H4 (cell line): ENCODE results near the gene RETREG2. TPM values are rescaled to one million over a fixed set of nuclear protein-coding genes. Genes with fewer than 3 reads are reported as not detected.
A peak's percentile ranks its signal among the peaks of the same experiment; 100 is the strongest.

Experiments used
- DNase-seq: peaks from one replicate; pipeline ENCODE4 v3.0.0-alpha.2; 2015; ENCODE audit warnings: low spot score
- total RNA-seq: library from RNA; depleted of rRNA; stranded (reverse); fragments of >200 nt; shearing (Covaris generic); gene quantifications from 2 replicates; pipeline ENCODE4 v1.2.3, GENCODE V29; 2014; rRNA removed

Gene RETREG2, protein sequence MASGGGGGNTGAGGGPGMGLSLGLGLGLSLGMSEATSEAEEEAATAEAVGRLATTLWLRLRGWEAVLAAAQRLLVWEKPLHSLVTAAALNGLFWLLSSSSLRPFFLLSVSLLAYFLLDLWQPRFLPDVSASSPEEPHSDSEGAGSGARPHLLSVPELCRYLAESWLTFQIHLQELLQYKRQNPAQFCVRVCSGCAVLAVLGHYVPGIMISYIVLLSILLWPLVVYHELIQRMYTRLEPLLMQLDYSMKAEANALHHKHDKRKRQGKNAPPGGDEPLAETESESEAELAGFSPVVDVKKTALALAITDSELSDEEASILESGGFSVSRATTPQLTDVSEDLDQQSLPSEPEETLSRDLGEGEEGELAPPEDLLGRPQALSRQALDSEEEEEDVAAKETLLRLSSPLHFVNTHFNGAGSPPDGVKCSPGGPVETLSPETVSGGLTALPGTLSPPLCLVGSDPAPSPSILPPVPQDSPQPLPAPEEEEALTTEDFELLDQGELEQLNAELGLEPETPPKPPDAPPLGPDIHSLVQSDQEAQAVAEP
- 52.8 and 53.3 TPM in 2 replicates for total RNA-seq

DNA sequence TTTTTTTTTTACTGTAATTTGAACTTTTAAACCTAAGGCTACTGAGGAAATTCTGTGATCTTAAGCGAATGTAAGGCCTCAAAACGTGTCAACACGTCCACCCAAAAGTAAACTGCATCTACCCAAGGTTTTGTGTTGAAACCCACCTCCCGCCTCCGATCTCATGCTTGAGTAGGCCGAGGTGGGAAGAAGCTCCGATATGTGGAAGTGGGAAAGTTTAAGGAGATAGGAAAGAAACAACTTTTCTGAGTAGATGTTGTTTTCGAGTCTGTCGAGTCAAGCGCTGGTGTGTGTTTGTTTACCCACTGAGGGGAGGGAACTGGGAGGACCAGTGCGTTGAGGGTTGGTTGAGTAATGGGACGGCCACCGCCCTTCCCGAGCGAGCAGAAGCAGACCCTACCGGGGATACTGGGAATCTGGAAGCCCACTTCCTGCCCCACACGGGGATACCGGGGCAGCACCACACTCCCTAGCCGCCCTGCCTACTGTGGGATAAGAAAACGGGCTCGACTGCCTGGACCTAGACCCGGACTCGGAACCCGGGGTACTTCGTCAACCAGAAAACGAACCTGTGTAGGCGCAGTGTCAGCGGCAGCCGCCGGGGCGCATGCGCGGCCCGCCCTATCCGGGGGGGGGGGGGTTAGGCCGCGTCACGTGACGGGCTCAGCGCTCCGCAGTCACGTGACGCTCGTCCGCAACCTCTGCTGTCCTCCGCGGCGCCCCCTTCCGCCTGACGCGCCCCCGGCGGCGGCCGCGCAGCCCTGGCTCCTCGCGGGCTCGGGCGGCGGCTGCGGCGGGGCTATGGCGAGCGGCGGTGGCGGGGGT lies at the start of gene RETREG2:
TSS of gene RETREG2 (plus strand) at position 724 of the 825 bp plus-strand sequence. CDS start at position 802, 78 bp downstream.
- DNase-seq, result peak; percentile 83

DNA sequence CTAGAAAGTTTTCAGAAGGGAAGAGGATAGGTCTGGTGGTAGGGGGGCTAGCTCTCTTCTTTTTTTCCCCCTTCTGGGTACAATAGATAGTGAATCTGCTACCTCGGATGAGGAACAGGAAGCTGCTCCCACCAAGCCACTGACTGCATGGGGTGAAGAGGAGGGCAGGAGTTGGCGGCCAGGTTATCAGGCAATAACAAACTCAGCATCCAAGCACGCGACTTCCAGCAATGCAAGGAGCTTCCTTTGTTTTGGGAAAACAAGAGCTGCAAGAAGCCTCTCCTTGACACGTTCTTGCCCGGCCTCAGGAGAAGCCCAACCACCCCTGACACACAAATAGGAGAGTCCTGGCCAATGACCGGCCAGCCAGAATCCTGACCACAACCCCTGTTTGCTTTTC lies 49.7 kb upstream of the RETREG2 start:
- no peak for DNase-seq

DNA sequence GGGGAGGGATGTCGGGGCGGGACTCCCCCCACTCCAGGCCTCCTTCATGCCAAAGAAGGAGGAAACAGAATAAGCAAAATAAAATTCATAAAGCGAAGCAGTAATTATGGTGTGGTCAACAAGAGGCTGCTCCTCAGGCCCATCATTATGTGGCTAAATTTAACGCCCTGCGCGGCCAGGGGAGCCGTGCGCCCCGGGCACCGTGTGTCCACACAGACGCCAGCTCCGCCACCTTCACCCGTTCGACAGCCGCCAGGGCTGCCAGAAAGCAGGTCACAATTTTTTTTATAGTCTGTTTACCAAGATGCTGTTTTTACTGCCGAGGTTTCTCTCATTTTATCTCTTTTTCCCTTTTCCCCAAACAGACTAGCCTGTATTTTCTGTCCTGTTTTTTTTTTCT lies 48.5 kb upstream of the RETREG2 start:
- no peak for DNase-seq

DNA sequence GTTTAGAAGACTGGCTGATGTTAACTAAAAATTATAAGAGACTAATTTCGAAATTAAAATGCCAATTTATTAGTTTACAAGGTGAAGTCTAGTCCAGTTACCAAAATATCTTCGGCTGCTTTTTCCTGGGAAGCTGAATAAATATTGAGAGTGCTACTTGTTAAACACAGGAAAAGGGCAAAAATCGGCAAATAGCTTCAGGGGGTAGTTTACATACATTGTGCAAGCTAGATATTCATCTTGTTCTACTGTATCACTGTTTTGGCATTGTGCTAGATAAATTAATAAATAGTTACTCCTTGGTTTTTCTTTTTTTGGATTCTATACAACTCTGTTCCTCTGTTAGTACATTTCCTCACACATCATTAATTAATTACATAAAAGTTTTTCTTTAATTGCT lies 46.7 kb upstream of the RETREG2 start:
- DNase-seq, result no peak

DNA sequence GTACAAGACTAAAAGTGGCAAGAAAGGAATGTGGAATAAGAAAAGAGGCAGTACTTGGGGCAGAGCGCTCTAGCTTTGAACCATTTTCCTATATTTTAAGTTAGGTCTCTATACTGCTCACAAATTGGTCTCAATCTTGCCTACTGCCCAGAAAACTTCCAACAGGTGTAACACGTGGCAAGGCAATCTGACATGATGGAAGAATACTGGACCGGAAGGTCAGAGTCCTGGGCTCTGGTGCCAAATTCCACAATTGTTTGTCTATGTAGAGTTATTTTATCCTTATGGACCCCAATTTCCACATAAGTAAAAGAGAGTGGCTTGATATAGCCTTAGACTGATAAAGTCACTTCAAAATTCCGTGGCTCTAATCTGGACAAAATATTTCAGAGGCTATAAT lies 46.3 kb upstream of the RETREG2 start:
- no peak for DNase-seq

DNA sequence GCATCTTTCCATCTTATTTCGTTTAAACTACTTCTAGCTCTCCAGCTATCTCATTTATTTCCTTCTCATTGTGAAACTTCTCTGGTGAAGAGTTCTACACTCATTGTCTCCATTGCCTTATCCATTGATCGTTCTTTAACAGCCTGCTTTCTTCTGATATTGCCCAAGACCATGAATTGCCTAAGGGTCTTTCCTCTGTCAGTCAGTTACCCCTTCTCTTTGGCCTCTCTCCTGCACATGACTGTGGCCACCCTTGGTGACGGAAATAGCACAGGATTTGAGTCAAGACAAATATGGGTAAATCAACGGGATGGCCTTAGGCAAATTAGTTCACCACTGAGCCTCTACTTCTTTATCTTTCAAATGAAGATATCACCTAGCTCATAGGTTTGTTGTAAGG lies 44.1 kb upstream of the RETREG2 start:
- DNase-seq, result no peak

DNA sequence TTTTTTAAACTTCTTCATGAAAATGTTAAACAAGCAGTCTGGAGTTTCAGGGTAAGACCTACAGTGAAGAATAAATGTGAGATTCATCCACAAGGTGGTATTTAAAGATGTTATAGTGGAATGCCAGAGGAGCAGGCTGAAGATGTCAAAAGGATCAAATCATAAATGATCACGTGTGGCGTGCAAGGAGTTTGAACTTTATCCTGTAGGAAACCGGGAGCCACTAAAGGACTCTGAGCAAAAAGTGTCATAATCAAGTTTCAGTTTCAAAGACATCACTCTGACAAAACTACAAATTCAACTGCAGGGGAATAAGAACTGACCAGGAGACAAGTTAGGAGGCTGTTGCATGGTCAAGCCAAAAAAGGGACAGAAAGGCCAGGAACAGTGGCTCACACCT lies 37.4 kb upstream of the RETREG2 start:
- no peak for DNase-seq

DNA sequence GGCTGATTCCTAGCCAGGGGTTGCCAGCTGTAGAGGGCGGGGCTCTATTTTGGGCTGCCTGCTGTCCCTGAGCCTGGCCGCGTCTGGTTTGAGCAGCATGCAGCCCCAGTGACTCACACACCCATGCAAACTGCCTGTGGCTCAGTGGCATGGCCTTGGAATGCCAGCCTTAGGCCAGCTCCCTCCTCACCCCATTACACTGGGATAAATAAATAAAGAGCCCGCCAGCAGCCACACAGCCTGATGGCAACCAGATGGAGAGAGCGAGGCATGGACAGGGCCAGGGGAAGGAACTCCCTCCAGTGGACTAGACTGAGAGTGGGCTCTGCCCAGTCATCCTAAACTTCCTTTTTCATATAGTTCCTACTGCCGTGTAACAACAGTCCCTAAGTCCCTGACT lies 35.7 kb upstream of the RETREG2 start:
- DNase-seq, result peak; percentile 97

DNA sequence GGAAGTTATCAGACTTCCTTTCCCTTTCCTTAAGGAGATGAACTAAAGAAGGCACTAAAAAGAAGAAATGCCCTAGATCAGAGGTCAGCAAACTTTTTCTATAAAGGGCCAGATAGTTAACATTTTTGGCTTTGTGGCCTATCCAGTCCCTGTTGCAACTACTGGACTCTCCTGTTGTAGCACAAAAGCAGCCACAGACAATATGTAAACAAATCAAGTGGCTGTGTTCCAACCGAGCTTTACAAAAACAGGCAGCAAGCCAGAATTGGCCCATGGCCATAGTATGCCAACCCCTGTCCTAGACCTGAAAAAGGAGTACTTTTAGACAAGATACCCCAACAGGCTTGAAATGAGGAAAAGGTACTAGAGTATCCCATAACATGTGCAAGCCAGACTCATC lies 28.4 kb upstream of the RETREG2 start:
- peak; percentile 37 for DNase-seq

DNA sequence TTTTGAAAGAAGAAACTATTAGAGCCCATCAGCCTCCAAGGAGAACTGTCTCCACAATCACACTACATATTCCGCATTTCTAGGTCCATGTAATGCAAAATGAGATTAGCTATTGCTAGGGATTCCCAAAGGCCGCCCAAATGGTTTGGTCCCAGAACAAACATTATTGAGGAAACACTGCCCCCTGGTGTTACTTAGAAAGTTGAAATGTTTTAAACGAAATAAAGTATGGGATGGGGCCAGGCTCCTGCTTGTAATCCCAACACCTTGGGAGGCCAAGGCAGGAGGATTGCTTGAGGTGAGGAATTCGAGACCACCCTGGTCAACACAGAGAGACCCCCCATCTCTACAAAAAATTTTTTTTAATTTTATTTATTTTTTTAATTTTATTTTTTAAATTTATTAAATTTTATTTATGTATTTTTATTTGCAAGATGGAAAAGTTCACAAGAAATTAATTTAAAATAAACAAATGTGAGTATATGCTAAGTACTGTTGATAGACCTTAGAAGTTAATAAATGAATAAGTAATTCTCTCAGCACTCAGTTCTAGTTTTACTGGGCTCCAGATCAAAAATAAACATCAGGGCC lies 22.9 kb upstream of the RETREG2 start:
- peak; percentile 66 for DNase-seq

DNA sequence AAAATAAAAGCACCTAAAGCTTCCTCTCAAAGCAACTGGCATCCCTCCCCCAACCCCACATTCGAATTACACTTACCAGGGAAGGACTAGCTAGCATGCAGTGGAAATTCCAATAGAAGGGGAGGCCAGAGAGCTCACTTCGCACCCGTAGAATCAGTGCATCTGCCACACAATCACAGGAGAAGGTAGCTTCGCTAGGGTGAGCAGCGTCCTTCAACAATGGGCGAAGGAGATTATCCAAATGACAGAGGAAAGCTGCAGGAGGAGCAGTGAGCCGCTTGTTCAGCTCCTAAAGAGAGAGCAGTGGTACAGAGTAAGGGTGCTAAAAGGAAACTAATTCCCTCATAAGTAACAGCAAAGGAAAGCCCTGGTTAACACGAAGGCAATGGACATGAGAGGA lies 20.7 kb upstream of the RETREG2 start:
- DNase-seq, result no peak

DNA sequence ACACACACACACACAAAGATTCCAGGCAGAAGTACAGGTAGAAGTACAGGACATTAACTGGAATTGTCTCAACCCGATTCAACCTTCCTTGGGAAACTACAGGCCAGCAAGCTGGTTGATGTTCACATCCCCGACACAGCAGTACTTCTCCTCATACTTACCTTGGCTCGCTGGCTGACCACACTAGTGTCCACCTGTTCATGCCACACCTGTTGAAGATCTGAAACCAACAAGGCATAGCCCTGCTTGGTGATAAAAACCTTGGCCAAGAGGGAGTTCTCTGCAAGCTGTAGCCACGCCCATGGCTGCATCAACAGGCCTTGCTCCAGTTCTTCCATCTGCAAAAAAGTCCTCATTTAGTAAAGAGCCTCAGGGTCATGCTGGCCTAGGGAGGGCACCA lies 20.1 kb upstream of the RETREG2 start:
- no peak for DNase-seq

DNA sequence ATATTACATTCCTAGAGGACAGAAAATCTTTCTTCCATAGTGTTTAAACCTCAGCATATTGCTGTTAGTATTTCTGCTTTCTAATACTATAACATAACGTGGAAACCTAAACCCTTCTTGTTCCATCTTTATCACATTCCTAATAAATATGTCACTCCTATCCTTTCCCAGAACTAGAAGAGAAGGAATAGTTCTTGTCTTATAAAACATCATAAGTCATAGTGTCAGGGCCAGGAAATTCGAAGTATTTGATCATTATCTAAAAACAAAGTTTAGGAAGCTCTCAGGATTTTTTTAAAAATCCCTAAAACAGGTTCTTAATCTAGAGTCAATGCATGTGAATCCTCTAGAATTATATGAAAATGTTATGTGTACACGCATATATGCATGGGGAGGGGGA lies 19.5 kb upstream of the RETREG2 start:
- DNase-seq, result no peak

DNA sequence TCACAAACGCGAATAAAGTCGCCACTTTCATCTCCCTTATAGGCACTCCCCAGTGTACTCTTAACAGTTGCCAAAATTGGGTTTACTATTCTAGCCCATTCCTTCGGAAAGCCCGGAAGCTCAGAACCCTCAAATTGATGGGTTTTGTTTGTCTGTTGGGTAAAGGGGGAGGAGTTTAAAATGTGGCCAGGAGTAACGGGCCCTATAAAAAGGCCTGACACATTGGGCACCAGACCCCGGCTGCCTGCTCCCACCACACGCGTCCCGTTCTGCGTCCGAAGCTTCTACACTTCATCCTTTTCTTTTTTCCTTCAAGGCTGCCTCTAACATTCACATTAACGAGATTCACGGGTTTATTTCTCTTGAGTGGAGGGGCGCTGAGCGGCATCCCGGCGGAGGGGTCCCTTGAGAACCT lies 18.3 kb upstream of the RETREG2 start:
- DNase-seq, result no peak

DNA sequence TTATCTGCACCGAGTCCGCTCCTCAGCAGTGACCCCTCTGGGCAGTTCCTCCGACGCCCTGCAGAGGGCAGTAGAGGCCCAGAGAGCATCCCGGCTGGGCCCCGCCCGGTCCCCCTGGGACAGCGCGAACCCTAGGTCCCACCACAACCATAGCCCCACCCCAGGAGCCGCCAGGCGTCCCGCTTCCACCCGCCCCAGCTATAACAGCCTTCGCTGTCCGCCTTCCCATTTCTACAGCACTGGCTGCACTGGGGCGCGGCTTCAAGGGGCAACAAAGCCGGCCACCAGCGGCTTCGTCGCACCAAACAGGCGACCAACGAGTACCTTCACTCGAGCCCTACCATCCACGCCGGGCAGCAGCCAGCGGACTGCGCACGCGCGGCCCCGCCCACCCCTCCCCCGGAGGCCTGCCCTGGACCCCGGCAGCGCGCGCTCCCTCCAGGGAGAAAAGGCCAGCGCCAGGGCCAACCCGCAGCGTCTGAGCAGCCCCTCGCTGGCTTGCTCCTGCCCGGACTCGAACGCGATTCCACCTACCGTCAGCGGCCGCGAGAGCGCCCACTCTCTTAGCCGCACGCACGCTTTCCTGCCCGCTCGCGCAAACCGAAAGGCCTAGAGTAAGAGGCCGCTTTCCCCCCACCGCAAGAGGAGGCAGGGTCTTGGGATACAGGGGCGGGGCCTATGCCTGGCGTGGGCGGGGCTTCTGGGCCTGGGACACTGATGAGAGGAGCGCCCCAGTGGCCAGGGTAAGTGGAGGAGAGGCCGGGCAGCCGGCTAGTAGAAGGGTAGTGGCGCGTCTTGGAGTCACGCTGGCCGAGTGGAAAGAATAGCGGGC lies 17.7 kb upstream of the RETREG2 start, which contains the start of gene NHEJ1:
TSS of gene NHEJ1 (minus strand) at position 630 of the 832 bp plus-strand sequence. CDS start 2,453 bp downstream, outside the sequence.
- DNase-seq, result peak; percentile 86

DNA sequence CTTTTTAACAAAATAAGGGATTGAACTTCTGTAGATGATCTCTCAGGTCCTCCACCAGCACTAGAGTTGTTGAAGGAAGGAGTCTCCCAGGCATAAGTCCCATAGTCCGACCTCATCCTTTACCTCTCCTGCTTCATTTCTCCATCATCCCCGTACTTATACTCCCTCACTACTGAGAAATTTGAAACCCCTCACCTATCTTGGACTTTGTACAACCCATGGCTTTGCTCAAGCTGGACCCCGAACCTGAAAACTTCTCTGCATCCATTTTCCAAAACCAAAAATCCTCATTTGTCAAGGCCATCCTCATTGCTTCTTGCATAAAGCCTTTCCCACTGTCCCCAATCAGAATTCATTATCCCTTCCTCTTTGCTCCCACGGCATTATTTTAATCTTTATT lies 17.0 kb upstream of the RETREG2 start:
- DNase-seq, result no peak

DNA sequence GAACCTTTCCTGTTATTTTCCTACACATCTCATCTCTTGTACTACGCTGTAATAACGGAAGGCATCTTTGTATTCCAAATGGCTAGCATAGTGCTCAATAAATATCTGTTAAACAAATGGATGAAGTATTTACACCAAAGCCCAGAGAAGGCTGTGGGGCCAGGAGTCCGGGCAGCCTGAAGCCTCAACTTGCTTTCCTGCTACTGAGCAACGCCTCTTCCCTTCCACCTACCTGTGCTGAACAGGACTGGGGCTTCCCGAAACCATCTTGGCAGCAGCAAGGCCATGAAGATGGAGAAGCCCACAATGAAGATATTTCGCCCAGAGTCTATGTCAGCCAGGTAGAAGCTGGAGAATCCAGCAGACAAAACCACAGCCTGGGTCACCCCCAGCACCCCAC lies 14.9 kb upstream of the RETREG2 start:
- no peak for DNase-seq

DNA sequence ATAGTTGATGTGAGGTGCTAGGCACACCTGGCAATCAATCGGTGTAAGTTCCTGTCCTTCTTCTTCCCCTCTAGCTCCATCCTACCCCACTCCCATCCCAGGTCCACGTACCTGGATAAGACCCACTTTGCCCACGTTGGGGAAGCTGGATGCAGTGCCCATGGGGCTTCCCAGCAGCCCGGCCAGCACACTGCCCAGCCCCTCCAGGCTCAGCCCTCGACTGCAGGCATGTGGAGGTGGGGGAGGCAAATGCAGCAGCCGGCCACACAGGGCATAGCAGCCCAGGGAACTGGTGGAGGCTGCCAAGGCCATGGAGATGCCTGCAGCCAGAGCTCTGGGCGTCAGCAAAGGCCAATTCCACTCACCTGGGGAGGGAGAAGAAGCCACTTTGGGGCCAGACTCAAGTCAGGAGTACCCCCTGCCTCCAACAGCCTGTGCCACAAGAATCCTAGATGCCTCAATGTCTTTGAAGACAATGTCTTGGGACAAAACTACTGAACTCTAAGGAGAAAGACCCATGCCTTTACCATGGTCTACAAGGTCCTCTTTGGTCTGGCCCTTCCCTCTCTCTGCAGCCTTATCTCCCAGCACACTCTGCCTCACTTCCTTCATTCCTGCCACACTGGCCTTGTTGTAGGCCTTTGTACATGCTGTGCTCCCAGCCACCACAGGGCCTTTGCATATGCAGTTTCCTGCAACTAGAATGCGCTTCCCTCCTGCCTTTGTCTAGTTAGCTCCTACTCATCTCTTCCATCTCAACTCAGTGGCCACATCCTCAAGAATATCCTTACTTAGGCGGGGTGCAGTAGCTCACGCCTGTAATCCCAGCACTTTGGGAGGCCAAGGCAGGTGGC lies 12.8 kb upstream of the RETREG2 start:
- no peak for DNase-seq

DNA sequence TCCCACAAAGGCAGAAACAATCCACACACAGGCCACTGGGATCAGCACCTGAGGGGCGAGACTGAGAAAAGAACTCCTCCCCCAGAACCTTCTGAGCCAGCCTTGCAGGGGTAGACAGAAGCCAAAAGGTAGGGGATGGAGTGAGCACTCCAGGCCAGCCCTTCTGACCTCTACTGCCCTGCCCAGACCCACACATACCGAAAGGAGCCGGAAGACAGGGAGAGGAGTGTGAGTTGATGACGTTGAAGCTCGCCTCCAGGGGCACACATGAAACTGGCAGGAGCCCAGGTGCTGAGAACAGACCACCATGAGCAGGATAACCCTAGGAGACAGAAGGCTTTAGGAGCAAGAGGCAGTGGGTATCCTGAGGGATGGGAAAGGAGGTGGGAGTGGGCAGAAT lies 10.1 kb upstream of the RETREG2 start:
- DNase-seq, result no peak

DNA sequence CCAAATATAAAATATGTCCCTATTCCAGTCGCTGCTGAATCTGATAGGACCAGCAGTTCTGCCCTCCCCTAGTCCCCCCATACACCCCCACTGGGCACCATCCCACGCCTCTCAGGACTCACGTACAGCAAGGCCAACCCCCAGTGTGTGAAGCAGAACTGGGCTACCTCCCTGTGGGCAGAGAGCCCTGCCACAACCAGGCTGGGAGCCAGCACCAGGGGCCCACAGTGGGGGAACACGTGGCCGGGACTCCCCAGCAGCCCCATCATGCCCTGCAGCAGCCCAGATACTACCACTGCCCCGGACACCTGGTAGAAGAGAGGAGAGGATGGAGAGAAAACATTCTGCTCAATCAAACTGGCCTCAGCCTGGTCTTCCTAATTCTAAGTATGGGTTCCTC lies 9.5 kb upstream of the RETREG2 start:
- no peak for DNase-seq
